ENCODE results near the gene GPR143. TPM values are rescaled to one million over a fixed set of nuclear protein-coding genes. Genes with fewer than 3 reads are reported as not detected.

The GPR143 gene
- polyA plus RNA-seq, 1 donor (not counting 4 experiments of a cell fraction or from before 2014, with no cell fraction given) = 0.33 TPM

- peak; percentile 41 for FAIRE-seq
- DNase-seq (ENCODE audit: low read depth, low spot score) = no peak
- TF ChIP-seq CTCF (optimal IDR thresholded peaks at IDR 0.05 in 1 of 3, IDR thresholded peaks at IDR 0.05 in 1 of 3, conservative IDR thresholded peaks at IDR 0.05 in 1 of 3; ENCODE audit: extremely low read depth in 1 of 3, insufficient read depth in 2 of 3, low read length in 3 of 3) (peak; percentile 70 to 94 (median 71)), EZH2 (IDR thresholded peaks at IDR 0.05; ENCODE audit: low read length) (no peak)
- Histone ChIP-seq H3K36me3 (ENCODE audit: control insufficient read depth in 2 of 2, extremely low read depth in 1 of 2, insufficient read depth in 2 of 2, low read length in 2 of 2) (no peaks in the 10 kb centered on the region), H3K9me3 (ENCODE audit: control insufficient read depth, low read depth, low read length) (no peaks in the 10 kb centered on the region), H3K4me1 (ENCODE audit: control insufficient read depth, extremely low read depth, insufficient read depth, low read length) (no peaks in the 10 kb centered on the region), H3K79me2 (ENCODE audit: control insufficient read depth, insufficient read depth, low read length) (no peaks in the 10 kb centered on the region), H3K9me1 (ENCODE audit: control insufficient read depth, extremely low read depth, insufficient read depth, low read length) (no peaks in the 10 kb centered on the region), H3K27me3 (ENCODE audit: control insufficient read depth, extremely low read depth, insufficient read depth, low read length) (no peaks in the 10 kb centered on the region), H2AFZ (ENCODE audit: control insufficient read depth, low read length) (no peak overlapping the region), H3K27ac (ENCODE audit: control insufficient read depth, insufficient read depth, low read length) (no peak overlapping the region), H3K4me2 (ENCODE audit: control insufficient read depth, extremely low read depth, insufficient read depth, low read depth, low read length) (no peak overlapping the region), H3K4me3 (ENCODE audit: control insufficient read depth in 2 of 3, extremely low read depth in 1 of 3, insufficient read depth in 2 of 3, low read depth in 1 of 3, low read length in 3 of 3) (no peak overlapping the region), H3K9ac (ENCODE audit: control insufficient read depth, extremely low read depth, insufficient read depth, low read length) (no peak overlapping the region), H4K20me1 (ENCODE audit: control insufficient read depth, extremely low read depth, insufficient read depth, low read length) (no peaks in the 10 kb centered on the region)
- dilution Hi-C loops (cut with MboI; ENCODE audit: extremely low pct_ligation_motif_present, low sequenced_read_pairs) = no loop called here
Measured at GRCh38 chrX:9708923-9709553, 56.6 kb downstream of the GPR143 start.

- H2AFZ ChIP-seq (ENCODE audit: control insufficient read depth, low read length) = no peak overlapping the region
- H3K79me2 ChIP-seq (ENCODE audit: control insufficient read depth, insufficient read depth, low read length) = no peaks in the 10 kb centered on the region
- no peak overlapping the region for H3K4me2 ChIP-seq (ENCODE audit: control insufficient read depth, extremely low read depth, insufficient read depth, low read depth, low read length)
- H3K27me3 ChIP-seq (ENCODE audit: control insufficient read depth, extremely low read depth, insufficient read depth, low read length) = no peaks in the 10 kb centered on the region
- H3K36me3 ChIP-seq (ENCODE audit: control insufficient read depth in 2 of 2, extremely low read depth in 1 of 2, insufficient read depth in 2 of 2, low read length in 2 of 2) = no peaks in the 10 kb centered on the region
- H3K9ac ChIP-seq (ENCODE audit: control insufficient read depth, extremely low read depth, insufficient read depth, low read length) = no peak overlapping the region
- H3K4me1 ChIP-seq (ENCODE audit: control insufficient read depth, extremely low read depth, insufficient read depth, low read length) = no peaks in the 10 kb centered on the region
- H4K20me1 ChIP-seq (ENCODE audit: control insufficient read depth, extremely low read depth, insufficient read depth, low read length) = no peaks in the 10 kb centered on the region
- FAIRE-seq (no peak), DNase-seq (ENCODE audit: low read depth, low spot score) (no peak)
- TF ChIP-seq EZH2 (IDR thresholded peaks at IDR 0.05; ENCODE audit: low read length) (no peak), CTCF (optimal IDR thresholded peaks at IDR 0.05 in 1 of 3, IDR thresholded peaks at IDR 0.05 in 1 of 3, conservative IDR thresholded peaks at IDR 0.05 in 1 of 3; ENCODE audit: extremely low read depth in 1 of 3, insufficient read depth in 2 of 3, low read length in 3 of 3) (no peak)
- dilution Hi-C loops (cut with MboI; ENCODE audit: extremely low pct_ligation_motif_present, low sequenced_read_pairs) = no loop called here
- H3K4me3 ChIP-seq (ENCODE audit: control insufficient read depth in 2 of 3, extremely low read depth in 1 of 3, insufficient read depth in 2 of 3, low read depth in 1 of 3, low read length in 3 of 3) = no peak overlapping the region
- no peaks in the 10 kb centered on the region for H3K9me1 ChIP-seq (ENCODE audit: control insufficient read depth, extremely low read depth, insufficient read depth, low read length)
- no peak overlapping the region for H3K27ac ChIP-seq (ENCODE audit: control insufficient read depth, insufficient read depth, low read length)
- H3K9me3 ChIP-seq (ENCODE audit: control insufficient read depth, low read depth, low read length) = no peaks in the 10 kb centered on the region
Measured at GRCh38 chrX:9708086-9708485, 57.6 kb downstream of the GPR143 start.
